GM18498 (cell line): ENCODE measurements around the gene FBXO11.
"Not testable (repeated sequence)": the region's sequence is repeated elsewhere in the genome, so short reads cannot be mapped to it uniquely, and the experiment has no call there.

Experiments
- ATAC-seq: cut with Tn5 transposase; IDR thresholded peaks from one replicate; pipeline ENCODE4 v1.9.1; 2021; ENCODE audit warnings: mild to moderate bottlenecking, moderate library complexity; ENCODE audit not compliant: unreplicated experiment

FBXO11 gene

DNA sequence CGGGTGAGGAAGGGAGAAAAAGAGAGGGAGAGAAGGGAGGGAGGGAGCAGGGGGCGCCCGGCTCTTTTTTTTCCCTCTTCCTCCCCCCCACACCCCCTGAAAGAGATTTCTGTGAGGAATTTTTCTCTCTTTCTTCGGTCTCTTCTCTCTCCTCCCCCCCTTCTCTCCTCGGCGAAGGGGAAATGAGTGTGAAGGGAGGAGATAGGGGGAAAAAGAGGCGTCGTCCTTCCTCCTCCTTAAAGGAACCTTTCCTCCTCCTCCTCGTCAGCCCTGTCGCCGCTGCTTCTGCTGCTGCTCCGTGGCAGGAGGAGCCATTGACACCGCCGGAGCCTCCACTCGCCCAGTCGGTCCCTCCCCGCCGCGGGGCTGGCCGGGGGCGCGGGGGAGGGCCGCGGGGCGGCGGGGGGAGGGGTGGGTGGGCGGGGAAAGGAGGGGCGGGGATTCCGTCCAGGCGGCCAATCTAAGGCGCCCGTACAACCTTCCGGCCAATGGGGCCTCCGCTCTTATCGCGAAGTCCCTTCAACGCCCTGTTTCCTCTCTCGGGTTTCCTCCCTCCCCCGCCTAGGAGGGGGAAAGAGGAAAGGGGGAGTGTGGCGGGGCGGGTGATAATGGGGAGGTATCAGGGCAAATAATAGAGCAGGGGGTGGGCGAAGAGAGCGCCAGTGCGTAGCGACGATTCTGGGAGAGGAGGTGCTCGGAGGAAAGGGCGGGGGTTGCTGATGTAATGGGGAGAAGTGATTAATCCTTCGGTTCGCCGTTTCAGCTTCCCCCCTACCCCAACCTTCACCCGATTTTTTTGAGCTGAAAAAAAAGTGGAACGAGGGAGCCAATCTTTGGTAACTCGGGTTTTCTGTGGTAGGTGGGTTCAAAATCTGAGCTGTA is at the start of gene FBXO11:
Gene FBXO11, minus strand, starts transcription at position 342 of the 882 bp plus-strand sequence. CDS start 778 bp downstream, outside the sequence.
- peak; percentile 90 for ATAC-seq

DNA sequence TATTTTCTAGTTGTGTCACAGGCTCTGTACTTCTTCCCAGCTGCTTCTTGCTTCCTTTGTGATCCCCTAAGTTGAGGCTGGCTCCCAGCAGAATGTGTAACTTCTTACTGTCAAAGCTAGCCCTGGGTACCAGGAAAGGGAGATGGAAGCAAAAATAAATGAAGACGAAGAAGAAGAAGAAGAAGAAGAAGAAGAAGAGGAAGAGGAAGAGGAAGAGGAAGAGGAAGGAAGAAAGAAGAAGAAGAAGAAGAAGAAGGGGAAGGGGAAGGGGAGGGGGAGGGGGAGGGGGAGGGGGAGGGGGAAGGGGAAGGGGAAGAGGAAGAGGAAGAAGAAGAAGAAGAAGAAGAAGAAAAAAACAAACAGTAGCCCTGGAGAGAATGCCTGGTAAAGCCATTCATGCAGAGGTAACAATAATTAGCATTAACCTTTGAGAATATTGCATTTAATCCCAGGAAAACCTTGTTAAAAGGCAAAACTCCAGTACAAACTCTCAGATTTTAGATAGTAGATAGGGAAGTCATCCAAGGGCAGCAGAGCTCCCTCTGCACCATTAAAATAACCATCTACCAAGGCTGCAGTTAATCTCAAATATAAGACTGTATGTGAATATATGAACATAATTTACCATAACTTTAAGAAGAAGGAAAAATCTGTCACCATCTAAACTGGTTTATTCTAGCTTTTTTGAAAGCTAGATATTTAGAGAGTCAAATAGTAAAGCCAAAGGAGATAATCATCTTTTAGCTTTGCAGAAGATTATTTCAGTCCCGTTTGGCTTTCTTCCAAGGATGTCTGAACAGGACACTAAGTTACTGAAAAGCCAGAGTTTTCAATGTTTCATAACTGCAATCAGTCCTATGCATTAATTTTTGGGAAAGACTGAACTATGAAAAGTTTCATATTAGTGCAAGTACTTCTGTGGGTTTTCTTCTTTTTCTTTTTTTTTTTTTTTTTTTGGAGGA is 44.3 kb upstream of the FBXO11 start:
- no peak for ATAC-seq

- no peak for ATAC-seq
Measured at GRCh38 chr2:47946593-47946992, 40.3 kb upstream of the FBXO11 start.

GRCh38 chr2:47945046-47945781 is 38.9 kb upstream of the FBXO11 start:
- ATAC-seq = no peak

- no peak for ATAC-seq
Measured at GRCh38 chr2:47941936-47942335, 35.6 kb upstream of the FBXO11 start.

DNA sequence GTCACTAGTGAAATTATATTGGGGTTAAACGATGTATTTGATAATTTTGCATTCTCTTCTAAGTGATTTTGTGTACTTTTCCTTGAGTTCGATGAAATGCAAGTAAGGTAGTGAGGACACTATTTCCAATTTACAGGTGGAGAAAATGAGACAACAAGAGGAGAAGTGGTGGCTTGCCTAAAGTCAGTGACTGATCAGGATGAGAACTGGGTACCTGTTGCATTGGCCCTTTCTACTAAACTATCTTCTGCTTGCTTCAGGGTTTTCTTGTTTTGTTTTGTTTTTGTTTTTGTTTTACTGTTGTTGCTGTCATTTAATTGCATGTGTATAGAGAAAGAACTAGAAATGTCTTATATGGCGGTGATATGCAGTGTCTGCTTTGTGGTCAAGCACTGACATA is 31.4 kb upstream of the FBXO11 start:
- no peak for ATAC-seq

- ATAC-seq = no peak
Measured at GRCh38 chr2:47935071-47935470, 28.8 kb upstream of the FBXO11 start.

- no peak for ATAC-seq
Measured at GRCh38 chr2:47918043-47918442, 11.7 kb upstream of the FBXO11 start.

DNA sequence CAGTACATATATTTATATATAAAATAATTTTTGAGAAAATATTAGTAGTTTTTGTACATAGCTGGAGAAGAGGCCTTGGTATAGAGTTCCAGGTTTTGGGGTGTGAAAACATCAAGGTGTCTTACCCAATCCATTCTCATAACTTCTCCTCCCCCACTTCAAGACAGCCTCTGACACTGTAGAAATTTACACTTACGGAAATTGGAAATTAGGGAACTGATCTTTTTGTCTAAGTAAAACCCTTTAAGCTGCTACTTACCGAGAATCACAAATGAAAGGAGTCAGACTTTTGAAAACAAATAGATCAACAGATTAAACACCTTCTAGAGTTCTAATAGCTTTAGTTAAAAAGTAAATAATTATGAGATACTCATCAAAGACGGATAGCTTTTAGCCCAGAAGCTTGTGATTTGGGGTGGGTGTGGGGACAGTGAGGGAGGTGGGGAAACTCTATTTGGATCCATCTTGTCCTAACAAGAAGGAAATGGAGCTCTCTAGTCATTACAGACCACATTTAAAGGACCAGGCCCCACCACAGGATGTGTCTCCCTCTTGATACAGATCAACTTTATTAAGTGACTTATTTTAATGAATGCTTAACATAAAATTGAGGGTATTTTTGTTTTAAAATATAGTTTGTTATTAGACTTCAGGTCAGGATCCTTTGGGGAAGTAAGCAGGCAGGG is 11.1 kb upstream of the FBXO11 start:
- ATAC-seq = no peak

DNA sequence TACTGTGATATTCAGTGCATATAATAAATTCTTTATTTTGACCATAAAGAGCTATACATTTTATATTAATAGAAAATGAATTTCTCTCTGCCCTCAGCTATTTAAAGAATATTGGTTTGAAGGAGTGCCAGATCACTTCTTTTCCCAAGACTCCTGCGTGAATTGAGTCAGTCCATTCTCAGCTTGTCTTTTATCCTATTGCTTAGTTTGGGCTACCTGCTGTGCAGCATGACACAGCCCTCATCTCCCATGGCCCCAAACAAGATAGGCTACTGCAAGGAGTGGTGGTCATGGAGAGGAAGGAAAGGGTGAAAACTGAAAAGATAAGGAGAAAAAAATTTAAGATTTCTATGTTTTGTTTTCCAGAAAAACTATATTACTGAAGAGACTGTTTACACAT is 10.1 kb upstream of the FBXO11 start:
- no peak for ATAC-seq

- ATAC-seq = not testable (repeated sequence)
Measured at GRCh38 chr2:47910662-47911061, 4.4 kb upstream of the FBXO11 start.

DNA sequence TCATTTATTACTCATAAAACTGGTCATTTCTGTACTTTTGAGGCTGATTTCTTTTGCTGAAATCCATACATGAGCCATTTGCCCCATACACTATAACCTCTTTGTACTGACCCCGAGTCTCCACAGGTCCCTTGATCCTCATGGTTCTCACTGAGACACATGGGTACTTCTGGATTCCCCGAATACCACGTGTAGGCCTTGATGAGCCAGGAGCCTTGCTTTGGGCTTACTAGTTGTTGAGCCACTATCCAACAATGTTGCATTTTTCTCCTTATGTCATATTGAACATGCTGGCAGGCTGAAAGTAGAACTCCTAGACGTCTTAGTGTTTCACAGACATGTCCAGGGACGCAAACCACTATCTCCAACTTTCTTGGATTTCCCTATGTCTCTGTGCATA is 2.4 kb upstream of the FBXO11 start:
- no peak for ATAC-seq

- ATAC-seq = no peak
Measured at GRCh38 chr2:47907039-47907781, 912 bp upstream of the FBXO11 start.

DNA sequence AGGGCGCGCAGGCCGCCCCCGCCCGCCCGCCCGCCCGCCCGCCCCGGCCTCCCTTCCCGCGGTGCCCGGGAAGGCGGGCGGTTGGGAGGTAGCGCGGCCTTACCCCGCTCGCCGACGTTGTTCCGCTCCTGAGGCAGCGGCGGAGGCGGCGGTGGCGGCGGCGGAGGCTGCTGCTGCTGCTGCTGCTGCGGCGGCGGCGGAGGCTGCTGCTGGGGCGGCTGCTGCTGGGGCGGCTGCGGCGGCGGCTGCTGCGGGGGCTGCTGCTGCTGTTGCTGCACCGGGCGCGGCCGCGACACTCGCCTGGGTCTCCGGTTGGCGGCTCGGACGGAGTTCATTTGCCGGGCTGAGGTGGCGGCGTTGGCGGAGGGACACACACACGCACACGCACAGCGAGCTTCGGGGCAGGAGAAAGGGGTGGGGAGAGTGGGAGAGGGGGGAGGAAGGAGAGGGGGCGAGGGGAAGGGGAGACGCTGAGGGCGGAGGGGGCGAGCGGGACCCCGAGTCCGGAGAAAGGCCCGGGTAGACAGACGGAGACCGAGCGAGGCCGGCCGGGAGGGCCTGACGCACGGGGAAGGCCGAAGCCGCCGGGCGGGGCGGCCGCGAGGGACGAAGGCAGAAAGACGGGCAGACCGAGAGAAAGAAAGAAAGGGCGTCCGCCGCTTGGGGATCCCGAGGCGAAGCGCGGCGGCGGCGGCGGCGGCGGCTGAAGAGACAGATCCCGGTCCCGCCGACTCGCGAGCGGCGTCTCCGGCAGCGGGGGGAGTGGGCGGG is 727 bp downstream of the FBXO11 start:
- ATAC-seq = peak; percentile 14

GRCh38 chr2:47903781-47904490 is 2.4 kb downstream of the FBXO11 start:
- no peak for ATAC-seq

DNA sequence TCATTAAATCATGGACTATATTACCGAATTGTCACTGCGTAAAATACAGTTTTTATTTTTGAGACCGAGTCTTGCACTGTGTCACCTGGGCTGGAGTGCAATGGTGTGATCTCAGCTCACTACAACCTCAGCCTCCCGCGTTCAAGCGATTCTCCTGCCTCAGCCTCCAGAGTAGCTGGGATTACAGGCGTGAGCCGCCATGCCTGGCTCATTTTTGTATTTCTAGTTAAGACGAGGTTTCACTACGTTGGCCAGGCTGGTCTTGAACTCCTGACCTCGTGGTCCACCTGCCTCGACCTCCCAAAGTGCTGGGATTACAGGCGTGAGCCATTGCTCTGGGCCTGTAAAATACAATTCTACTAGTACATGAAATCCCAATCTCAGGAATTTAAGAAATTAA is 4.4 kb downstream of the FBXO11 start:
- not testable (repeated sequence) for ATAC-seq

GRCh38 chr2:47900857-47901256 is 5.4 kb downstream of the FBXO11 start:
- ATAC-seq = no peak
